GM18517 (cell line): ENCODE results near the gene PDZRN3.

Experiments
- ATAC-seq: cut with Tn5 transposase; IDR thresholded peaks from one replicate; pipeline ENCODE4 v1.9.1; 2021; ENCODE audit warnings: mild to moderate bottlenecking, moderate library complexity; ENCODE audit not compliant: unreplicated experiment

Gene PDZRN3

GRCh38 chr3:73624821-73625665 lies at the start of gene PDZRN3:
Gene PDZRN3 (minus strand): TSS chr3:73624941.
- ATAC-seq = no peak

DNA sequence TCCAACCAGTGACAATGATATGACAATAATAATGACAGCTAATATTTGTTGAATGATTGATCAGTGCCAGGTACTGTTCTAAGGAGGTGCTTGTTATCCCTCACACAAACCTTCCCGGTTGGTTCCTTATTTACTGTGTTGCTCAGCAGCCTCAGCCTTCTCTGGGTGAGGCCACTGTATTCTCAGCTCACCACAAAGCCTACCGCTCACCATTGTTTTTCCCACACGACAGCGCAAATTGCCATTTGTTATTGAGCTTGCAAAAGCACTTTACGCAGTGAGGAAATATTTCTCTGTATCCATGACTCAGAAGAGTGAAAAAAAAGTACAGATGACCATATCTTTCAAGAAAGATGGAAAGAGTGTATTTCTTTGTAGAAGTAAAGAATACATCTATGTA lies 49.5 kb upstream of the PDZRN3 start:
- ATAC-seq = no peak

GRCh38 chr3:73669260-73669659 lies 44.5 kb upstream of the PDZRN3 start:
- no peak for ATAC-seq

DNA sequence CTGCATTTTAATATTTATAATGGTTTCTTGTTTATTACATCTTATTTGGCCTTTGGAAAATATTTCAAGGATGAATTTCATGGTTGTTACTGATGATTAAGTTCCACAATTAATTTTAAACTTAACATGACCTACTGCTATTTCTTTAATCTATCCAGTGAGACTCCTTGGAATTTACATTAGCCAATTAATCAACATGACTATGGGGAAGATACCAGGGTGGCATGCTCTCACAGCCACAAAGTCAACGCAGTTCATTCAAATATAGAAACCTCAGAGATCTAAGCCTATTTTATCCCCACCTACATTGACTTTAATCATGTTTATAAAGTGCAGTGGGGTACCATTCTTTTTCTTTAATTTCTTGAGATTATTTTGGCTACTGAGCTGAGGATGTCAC lies 43.6 kb upstream of the PDZRN3 start:
- no peak for ATAC-seq

- ATAC-seq = no peak
Measured at GRCh38 chr3:73667889-73668288, 43.1 kb upstream of the PDZRN3 start.

GRCh38 chr3:73665286-73665685 lies 40.5 kb upstream of the PDZRN3 start:
- ATAC-seq = no peak

DNA sequence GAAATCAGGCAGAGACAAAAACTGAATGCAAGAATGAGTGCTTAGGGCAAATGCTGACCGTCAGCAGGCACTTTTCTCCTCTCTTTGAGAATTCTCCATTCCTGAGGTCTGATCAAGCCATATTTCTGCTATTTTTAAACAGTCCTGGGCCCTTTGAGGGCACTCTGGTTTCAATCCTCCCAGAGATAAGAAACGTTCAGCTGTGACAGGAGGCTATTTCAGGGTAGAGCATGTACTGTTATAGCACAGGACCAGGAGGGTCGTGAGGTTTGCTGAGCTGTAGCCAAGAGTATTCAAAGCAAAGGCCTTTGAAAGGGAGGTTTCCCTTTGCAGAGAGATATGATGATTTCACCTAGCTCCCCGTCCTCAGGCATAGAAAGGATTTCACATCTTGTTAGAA lies 39.6 kb upstream of the PDZRN3 start:
- no peak for ATAC-seq

GRCh38 chr3:73663495-73663894 lies 38.8 kb upstream of the PDZRN3 start:
- ATAC-seq = no peak

DNA sequence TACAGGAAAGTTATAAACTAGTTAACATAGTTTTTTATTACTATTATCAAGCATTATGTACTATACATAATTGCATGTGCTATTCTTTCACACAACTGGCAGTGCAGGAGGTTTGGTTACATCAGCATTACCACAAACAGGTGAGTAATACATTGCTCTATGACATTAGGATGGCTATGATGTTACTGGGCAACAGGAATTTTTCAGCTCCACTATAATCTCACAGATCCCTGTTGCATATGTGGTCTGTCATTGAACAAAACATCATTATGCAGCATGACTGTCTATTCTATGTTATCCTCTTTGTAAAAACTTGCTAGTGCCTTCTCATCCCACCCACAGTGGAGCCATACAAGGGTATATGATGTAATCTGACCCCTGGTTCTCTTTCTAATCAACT lies 36.5 kb upstream of the PDZRN3 start:
- ATAC-seq = no peak

DNA sequence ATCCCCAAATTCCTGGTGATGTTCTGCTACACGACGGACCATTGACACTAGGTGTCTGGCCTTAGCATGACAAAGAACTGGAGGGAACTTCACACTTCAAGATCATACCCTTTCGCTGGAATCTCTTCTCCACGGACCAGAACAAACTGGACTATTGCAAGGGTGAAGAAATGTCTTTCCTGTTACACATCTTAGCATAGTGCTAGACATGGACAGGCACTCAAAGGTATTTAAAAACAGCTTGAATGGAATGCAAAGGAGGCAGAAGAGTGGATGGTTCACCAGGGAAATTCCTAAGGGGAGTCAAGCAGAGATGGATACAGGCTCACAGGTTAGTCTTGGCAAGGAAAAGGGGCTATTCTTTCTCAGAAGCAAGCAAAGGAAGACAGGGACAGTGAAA lies 33.5 kb upstream of the PDZRN3 start:
- ATAC-seq = no peak

DNA sequence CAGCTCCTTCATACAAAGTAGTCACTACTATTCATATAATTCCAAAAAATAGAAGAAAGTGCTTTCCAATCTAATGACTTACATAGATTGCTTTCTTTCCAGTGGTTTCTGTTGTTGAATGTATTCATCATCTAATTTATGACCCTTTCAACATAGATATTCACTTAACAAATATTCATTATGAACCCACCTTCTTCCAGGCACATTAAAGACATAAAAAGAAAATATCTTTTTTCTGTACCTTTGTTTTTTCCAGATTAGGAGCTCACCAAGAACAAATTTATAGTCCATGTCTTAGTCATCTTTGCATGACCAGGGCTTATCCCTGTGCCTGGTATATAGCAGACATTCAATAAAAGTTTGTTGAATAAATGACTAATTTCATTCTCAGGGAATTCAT lies 32.4 kb upstream of the PDZRN3 start:
- no peak for ATAC-seq

GRCh38 chr3:73656241-73656890 lies 31.6 kb upstream of the PDZRN3 start:
- ATAC-seq = no peak

GRCh38 chr3:73655197-73655596 lies 30.5 kb upstream of the PDZRN3 start:
- no peak for ATAC-seq

GRCh38 chr3:73653877-73654276 lies 29.1 kb upstream of the PDZRN3 start:
- no peak for ATAC-seq

- no peak for ATAC-seq
Measured at GRCh38 chr3:73653351-73653750, 28.6 kb upstream of the PDZRN3 start.

GRCh38 chr3:73652896-73653295 lies 28.2 kb upstream of the PDZRN3 start:
- no peak for ATAC-seq

GRCh38 chr3:73637042-73637441 lies 12.3 kb upstream of the PDZRN3 start:
- ATAC-seq = no peak

GRCh38 chr3:73635254-73635653 lies 10.5 kb upstream of the PDZRN3 start:
- ATAC-seq = no peak

DNA sequence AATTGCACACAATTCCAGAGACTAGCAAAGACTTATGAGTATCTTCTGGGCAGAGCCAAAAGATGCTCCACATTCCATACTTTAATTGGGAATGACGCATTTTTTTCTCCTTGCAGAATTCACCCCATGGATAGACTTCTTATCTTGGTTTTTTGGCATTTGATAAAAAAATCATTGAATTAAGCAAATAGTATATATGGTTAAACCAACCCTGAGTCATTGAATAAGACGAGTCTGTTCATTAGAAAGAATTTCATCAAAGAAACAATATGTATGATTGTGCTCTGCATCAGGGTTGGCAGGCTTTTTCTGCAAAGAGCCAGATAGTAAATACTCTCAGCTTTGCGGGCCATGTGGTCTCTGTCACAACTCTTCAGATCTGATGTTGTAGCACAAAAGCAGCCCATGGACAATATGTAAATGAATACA lies 9.2 kb upstream of the PDZRN3 start:
- no peak for ATAC-seq

GRCh38 chr3:73633453-73633852 lies 8.7 kb upstream of the PDZRN3 start:
- ATAC-seq = no peak

DNA sequence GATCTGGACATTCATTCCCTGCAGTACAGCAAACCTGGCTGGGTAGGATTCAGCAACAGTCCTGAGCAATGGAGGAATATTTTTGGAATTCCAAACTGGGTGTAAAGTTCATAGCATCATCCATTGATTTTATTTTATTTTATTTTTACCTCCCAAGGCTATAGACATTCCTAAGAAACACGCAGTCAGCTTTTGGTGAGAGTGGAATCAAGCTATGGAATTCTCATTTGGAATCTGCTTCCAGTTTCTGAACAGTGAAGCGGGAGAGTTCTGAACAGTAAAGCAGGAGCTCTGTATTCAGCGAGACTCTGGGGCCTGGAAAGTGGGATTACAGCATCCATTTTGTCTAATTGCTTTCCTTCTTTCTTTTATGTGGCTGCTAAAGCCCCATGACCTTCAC lies 1.4 kb upstream of the PDZRN3 start:
- ATAC-seq = no peak

GRCh38 chr3:73624017-73624820 lies 522 bp downstream of the PDZRN3 start:
- no peak for ATAC-seq
